BE2C (cell line): ENCODE results near the gene ZC3H12A.

Source experiments
- DNase-seq: peaks from one replicate; pipeline ENCODE4 v3.0.0-alpha.2; 2020
- H3K27me3 ChIP-seq: fragments of 250-450 bp; sonication (Bioruptor Pico); 2 replicates; pipeline ENCODE4 v1.5.1; 2020; ENCODE audit warnings: mild to moderate bottlenecking
- H3K36me3 ChIP-seq: fragments of 250-450 bp; sonication (Bioruptor Pico); 2 replicates; pipeline ENCODE4 v1.5.1; 2020; ENCODE audit warnings: mild to moderate bottlenecking
- H3K4me1 ChIP-seq: fragments of 250-450 bp; sonication (Bioruptor Pico); 2 replicates; pipeline ENCODE4 v1.5.1; 2020
- H3K4me3 ChIP-seq: 2 replicates; pipeline ENCODE4 v1.5.1; 2011; ENCODE audit warnings: low read depth, low read length
- H3K9me3 ChIP-seq: fragments of 250-450 bp; sonication (Bioruptor Pico); 2 replicates; pipeline ENCODE4 v1.5.1; 2020
- CTCF ChIP-seq: IDR thresholded peaks from 2 replicates; pipeline ENCODE4 v1.5.1; 2012; ENCODE audit warnings: mild to moderate bottlenecking, low read depth, low read length

Gene ZC3H12A

GRCh38 chr1:37485902-37486679 lies 11.7 kb downstream of the ZC3H12A start:
- H3K9me3 ChIP-seq = no peaks in the 10 kb centered on the region
- peaks cover 6% of the 10 kb centered on the region; the same call in 1 of the 2 replicates for H3K36me3 ChIP-seq
- no peaks in the 10 kb centered on the region for H3K4me1 ChIP-seq
- DNase-seq = no peak
- no peak for TF ChIP-seq CTCF
- H3K4me3 ChIP-seq = no peak overlapping the region
- no peaks in the 10 kb centered on the region for H3K27me3 ChIP-seq

- H3K9me3 ChIP-seq = no peaks in the 10 kb centered on the region
- no peak overlapping the region for H3K4me3 ChIP-seq
- no peaks in the 10 kb centered on the region for H3K4me1 ChIP-seq
- TF ChIP-seq CTCF = peak; percentile 85
- peak; percentile 67 for DNase-seq
- H3K36me3 ChIP-seq = no peaks in the 10 kb centered on the region
- H3K27me3 ChIP-seq = no peaks in the 10 kb centered on the region
Observed at GRCh38 chr1:37486680-37487618, 12.6 kb downstream of the ZC3H12A start.

- Histone ChIP-seq H3K4me1 (no peaks in the 10 kb centered on the region), H3K27me3 (no peaks in the 10 kb centered on the region), H3K9me3 (no peaks in the 10 kb centered on the region), H3K4me3 (no peak overlapping the region), H3K36me3 (no peaks in the 10 kb centered on the region)
- DNase-seq = no peak
- TF ChIP-seq CTCF = no peak
Observed at GRCh38 chr1:37487619-37487984, 13.2 kb downstream of the ZC3H12A start.

GRCh38 chr1:37493336-37494098 lies 19.1 kb downstream of the ZC3H12A start:
- Histone ChIP-seq H3K27me3 (no peaks in the 10 kb centered on the region), H3K9me3 (no peaks in the 10 kb centered on the region), H3K4me3 (no peak overlapping the region), H3K36me3 (no peaks in the 10 kb centered on the region), H3K4me1 (no peaks in the 10 kb centered on the region; the same call in 1 of the 2 replicates)
- no peak for TF ChIP-seq CTCF
- no peak for DNase-seq

GRCh38 chr1:37495875-37496274 lies 21.5 kb downstream of the ZC3H12A start:
- no peaks in the 10 kb centered on the region; the same call in 1 of the 2 replicates for H3K4me1 ChIP-seq
- TF ChIP-seq CTCF = no peak
- no peaks in the 10 kb centered on the region for H3K9me3 ChIP-seq
- no peaks in the 10 kb centered on the region for H3K27me3 ChIP-seq
- peaks cover 5% of the 10 kb centered on the region; the same call in 1 of the 2 replicates for H3K36me3 ChIP-seq
- no peak overlapping the region for H3K4me3 ChIP-seq
- no peak for DNase-seq
